A172 (cell line): ENCODE data around the gene PATJ. TPM values are rescaled to one million over a fixed set of nuclear protein-coding genes. Genes with fewer than 3 reads are reported as not detected.

Source experiments
- DNase-seq: peaks from one replicate; pipeline ENCODE4 v3.0.0-alpha.2; 2015; ENCODE audit warnings: low spot score
- total RNA-seq: library from RNA; depleted of rRNA; stranded (reverse); fragments of >200 nt; shearing (Covaris generic); gene quantifications from 2 replicates; pipeline ENCODE4 v1.2.3, GENCODE V29; 2014

PATJ gene
- total RNA-seq, 1 experiment from 2014 or later = 11.8 TPM

- DNase-seq = no peak
These were observed 239.8 kb downstream of the PATJ start for GRCh38 chr1:61981870-61982660.

DNA sequence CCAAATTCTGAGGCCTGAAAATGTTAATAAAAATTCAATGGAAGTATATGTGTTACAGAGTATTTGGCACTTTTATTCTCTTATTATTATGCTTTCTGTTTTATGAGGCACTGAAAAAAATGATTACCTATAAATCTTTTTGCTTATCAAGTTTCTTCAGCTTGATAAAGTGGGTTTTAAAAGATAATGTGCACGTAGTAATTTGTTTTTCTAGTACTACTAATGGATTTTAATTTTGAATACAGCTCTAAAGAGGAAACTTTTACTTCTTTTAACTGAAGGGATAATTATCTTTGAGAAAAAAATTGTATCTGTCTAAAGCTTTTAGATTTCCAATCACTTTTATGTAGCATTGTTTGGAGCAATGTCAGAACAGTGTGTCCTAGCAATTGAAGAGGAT, 241.0 kb downstream of the PATJ start:
- DNase-seq = no peak

DNA sequence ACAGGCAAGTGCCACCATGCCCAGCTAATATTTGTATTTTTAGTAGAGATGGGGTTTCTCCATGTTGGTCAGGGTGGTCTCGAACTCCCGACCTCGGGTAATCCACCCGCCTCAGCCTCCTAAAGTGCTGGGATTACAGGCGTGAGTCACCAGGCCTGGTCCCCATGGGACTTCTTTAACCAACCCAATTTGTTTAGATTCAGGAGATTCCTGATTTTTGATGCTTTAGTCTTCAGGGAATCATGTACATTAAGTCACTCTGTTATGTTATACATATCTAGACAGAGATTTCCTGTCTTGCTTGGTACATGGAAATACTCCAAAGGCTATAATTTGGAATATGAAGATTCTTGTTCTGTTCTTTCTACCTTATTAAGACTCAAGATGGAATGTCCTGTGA, 250.0 kb downstream of the PATJ start:
- DNase-seq = no peak

DNA sequence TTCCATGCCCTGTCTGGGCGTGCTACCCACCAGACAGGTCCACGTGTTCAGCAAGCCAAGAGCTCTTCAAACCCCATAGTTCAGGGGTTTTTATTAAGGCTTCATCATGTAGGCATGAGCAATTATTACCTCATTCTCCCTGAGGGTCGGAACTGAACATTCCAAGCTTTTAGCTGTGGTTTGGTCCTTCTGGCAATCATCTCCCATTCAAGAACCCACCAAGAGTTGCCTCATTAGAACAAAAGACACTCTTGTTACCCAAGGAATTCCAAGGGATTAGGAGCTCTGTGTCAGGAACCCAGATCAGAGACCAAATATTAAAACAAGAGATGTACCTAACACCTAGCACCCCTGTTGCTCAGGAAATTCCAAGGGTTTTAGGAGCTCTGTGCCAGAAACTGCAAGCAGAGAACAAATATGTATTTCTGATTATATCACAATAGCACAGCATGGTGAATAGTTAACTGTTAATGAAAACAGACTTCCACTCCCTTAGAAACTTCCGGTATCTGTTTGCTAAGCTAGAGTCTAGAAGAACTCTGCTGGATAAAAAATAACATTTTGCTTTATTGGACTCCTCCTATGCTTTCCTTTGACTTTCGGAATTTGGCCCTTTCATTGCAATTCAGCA, 251.2 kb downstream of the PATJ start:
- no peak for DNase-seq

GRCh38 chr1:61995641-61996040, 253.4 kb downstream of the PATJ start:
- no peak for DNase-seq

GRCh38 chr1:61997123-61997522, 254.8 kb downstream of the PATJ start:
- no peak for DNase-seq

- DNase-seq = no peak
These were observed 261.5 kb downstream of the PATJ start for GRCh38 chr1:62003777-62004176.

- DNase-seq = no peak
These were observed 264.4 kb downstream of the PATJ start for GRCh38 chr1:62006690-62007089.

GRCh38 chr1:62011006-62011405, 268.7 kb downstream of the PATJ start:
- DNase-seq = no peak

DNA sequence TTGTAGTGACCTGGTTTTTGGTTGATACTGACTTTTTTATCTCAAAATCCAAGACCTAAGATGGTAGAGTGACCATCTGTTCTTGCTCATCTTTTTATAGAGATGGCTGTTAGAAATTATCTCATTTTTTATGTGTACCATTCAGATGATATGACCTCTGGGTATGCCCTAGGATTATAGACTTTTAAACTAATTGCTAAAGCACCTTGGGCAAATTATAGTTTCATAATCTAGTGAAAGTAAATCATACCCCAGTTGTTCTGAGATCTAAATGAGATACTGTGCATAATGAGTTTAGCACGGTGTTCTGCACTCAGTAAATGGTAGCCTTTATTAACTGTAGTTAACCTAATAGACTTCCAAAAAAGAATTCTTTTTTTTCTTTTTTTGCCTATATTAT, 269.8 kb downstream of the PATJ start:
- no peak for DNase-seq

DNA sequence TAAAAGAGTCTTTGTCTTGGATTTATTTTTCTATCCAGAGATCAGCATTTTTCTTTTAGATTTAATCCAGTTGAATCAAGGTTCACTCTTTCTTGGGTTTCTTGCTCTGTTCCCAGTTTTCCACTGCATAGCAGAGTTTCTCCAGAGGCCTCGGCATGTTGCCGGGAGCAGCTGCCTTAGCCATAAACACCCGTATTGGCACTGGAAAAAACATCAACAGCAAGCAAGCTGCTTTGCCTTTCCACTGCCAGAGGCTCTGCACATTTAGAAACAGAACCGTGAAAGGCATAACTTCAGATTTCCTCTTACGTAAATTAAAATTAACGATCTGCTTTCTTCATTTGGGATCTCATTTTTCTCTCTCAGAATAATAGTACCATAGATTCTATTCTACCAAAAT, 270.6 kb downstream of the PATJ start:
- no peak for DNase-seq

DNA sequence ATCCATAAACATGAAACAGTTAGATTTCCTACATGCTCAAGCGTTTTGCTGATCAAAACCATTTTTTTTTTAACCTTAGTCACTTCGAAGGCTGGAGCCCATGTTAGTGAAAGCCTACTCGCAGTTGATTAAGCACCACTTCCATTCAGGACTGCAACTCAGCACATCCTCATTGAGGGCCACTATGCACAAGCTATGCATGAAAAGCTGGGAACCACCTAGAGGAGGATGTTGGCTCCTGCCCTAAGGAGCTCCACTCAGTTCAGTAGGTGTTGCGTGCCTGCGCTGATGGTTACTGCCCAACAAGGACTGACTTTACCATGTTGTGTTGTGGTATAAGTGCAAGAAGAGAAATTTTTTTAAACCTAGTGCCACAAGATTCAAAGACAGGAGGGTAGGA, 271.0 kb downstream of the PATJ start:
- DNase-seq = no peak

- DNase-seq = no peak
These were observed 280.2 kb downstream of the PATJ start for GRCh38 chr1:62022382-62022983.

DNA sequence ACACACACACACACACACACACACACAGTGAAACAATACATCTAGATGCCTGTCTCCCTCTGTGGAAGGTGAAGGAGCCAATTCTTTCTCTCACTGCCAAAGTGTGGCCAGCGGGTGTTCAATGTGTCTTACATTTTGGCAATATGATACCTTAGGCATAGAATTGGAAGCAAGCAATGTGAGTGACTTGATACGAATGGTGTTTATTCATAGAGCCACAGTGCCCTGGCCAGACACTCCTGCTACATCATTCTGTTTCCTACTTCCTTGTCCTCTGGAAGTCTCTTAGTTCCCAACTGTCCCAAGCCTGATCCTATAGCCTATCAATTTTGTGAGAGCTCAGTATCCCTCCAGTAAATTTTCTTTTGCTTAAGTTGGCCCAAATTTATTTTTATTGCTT, 282.4 kb downstream of the PATJ start:
- no peak for DNase-seq

- DNase-seq = no peak
These were observed 282.9 kb downstream of the PATJ start for GRCh38 chr1:62025154-62025553.

GRCh38 chr1:62025892-62026291, 283.6 kb downstream of the PATJ start:
- no peak for DNase-seq

GRCh38 chr1:62029704-62030103, 287.4 kb downstream of the PATJ start:
- no peak for DNase-seq

- DNase-seq = no peak
These were observed 292.5 kb downstream of the PATJ start for GRCh38 chr1:62034790-62035189.

DNA sequence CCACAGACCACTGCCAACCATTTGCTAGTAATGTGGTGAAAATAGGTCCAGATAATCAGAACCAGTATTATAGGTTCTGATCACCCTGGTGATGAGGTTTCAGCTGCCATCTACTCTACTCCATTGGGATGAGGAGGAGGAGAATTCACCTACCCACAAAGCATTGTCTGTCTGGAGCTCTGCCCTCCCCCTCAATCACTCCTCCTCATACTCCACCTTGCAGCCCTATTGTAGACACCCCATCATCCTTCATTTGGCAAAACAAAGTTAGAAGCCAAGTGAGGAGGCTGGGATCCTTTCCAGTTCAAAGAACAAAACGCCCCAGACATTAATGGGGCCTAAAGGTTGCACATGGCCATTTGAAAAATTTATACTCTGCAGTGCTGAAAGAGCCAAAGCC, 295.0 kb downstream of the PATJ start:
- DNase-seq = no peak

- no peak for DNase-seq
These were observed 296.5 kb downstream of the PATJ start for GRCh38 chr1:62038594-62039284.

- DNase-seq = no peak
These were observed 298.2 kb downstream of the PATJ start for GRCh38 chr1:62040450-62040849.

DNA sequence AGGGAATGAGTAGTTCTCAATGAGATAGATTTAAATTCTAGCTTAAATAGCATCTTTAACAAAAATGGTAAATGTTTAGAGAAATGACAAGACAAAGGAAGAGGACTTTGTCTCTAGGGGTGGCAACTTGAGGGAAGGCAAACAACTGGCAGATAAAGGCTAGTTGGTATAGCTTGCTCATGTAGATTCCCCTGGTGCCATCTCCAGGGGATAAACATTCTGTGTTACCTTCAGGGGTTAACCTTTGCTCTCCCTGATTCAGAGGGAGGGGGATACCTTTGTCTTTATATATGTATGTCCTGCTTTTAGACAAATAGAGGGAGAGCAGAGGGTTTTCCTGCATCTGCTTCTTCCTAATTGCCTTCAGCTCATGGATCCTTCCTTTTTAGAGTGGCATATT, 298.7 kb downstream of the PATJ start:
- no peak for DNase-seq

GRCh38 chr1:62043154-62043553, 300.9 kb downstream of the PATJ start:
- DNase-seq = no peak
